Measurements from ENCODE around the gene LETM1.

DNA sequence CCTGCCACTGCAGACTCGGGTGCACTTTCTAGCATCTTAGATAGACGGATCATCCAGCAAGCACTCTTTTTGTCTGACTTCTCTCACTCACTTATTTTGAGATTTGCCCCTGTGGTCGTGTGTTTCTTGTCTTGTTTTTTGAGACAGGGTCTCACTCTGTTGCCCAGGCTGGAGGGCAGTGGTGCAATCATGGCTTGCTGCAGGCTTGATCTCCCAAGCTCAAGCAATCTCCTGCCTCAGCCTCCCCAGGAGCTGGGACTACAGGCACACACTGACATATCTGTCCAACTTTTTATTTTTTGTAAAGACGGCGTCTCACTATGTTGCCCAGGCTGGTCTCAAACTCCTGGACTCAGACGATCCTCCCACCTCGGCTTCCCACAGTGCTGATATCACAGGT lies 36.1 kb downstream of the LETM1 start:
- TF ChIP-seq, protein P1, sequence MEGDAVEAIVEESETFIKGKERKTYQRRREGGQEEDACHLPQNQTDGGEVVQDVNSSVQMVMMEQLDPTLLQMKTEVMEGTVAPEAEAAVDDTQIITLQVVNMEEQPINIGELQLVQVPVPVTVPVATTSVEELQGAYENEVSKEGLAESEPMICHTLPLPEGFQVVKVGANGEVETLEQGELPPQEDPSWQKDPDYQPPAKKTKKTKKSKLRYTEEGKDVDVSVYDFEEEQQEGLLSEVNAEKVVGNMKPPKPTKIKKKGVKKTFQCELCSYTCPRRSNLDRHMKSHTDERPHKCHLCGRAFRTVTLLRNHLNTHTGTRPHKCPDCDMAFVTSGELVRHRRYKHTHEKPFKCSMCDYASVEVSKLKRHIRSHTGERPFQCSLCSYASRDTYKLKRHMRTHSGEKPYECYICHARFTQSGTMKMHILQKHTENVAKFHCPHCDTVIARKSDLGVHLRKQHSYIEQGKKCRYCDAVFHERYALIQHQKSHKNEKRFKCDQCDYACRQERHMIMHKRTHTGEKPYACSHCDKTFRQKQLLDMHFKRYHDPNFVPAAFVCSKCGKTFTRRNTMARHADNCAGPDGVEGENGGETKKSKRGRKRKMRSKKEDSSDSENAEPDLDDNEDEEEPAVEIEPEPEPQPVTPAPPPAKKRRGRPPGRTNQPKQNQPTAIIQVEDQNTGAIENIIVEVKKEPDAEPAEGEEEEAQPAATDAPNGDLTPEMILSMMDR (IDR thresholded peaks at IDR 0.05) = no peak
- TF ChIP-seq POLR2AphosphoS5 (IDR thresholded peaks at IDR 0.05) (no peak), POLR2A (IDR thresholded peaks at IDR 0.05) (no peak)

Measured in stomach (tissue), 4 donors.